ENCODE results near the gene PREX1. TPM values are rescaled to one million over a fixed set of nuclear protein-coding genes. Genes with fewer than 3 reads are reported as not detected.
"Not testable (repeated sequence)": the region's sequence is repeated elsewhere in the genome, so short reads cannot be mapped to it uniquely, and the experiment has no call there.

Gene PREX1
- total and polyA plus RNA-seq, 4 donors, result 20.4 to 49.0 (median 42.6) TPM

- Histone ChIP-seq H3K27me3 (ENCODE audit: control insufficient read depth in 1 of 2, insufficient read depth in 2 of 2, low read length in 1 of 2) (no peaks in the 10 kb centered on the region), H3K36me3 (ENCODE audit: control insufficient read depth in 1 of 2, insufficient read depth in 2 of 2, low read length in 1 of 2) (no peaks in the 10 kb centered on the region), H3K4me1 (ENCODE audit: control insufficient read depth in 1 of 2, insufficient read depth in 2 of 2, low read length in 2 of 2) (peaks cover 0 to 1% of the 10 kb centered on the region in 2 donors), H3K27ac (ENCODE audit: low read depth in 1 of 2, low read length in 2 of 2) (no peak overlapping the region), H3K4me3 (ENCODE audit: low read length in 2 of 2) (no peak overlapping the region), H3K9me3 (ENCODE audit: control insufficient read depth, low read length) (no peaks in the 10 kb centered on the region)
- 95 to 97% methylated on average over 3 of the region's 3 CpGs for WGBS, 2 donors
- DNase-seq (no peak), ATAC-seq (ENCODE audit: low FRiP score) (no peak)
- intact Hi-C loops (cut with DNase I), result no loop called here
These were observed 3.1 kb upstream of the PREX1 start for GRCh38 chr20:48830826-48831318.

- Histone ChIP-seq H3K27me3 (ENCODE audit: control insufficient read depth in 1 of 2, insufficient read depth in 2 of 2, low read length in 1 of 2) (no peaks in the 10 kb centered on the region), H3K4me1 (ENCODE audit: control insufficient read depth in 1 of 2, insufficient read depth in 2 of 2, low read length in 2 of 2) (peaks cover 0 to 4% of the 10 kb centered on the region in 2 donors), H3K36me3 (ENCODE audit: control insufficient read depth in 1 of 2, insufficient read depth in 2 of 2, low read length in 1 of 2) (no peaks in the 10 kb centered on the region), H3K9me3 (ENCODE audit: control insufficient read depth, low read length) (no peaks in the 10 kb centered on the region), H3K27ac (ENCODE audit: low read depth in 1 of 2, low read length in 2 of 2) (no peak overlapping the region), H3K4me3 (ENCODE audit: low read length in 2 of 2) (no peak overlapping the region)
- intact Hi-C loops (cut with DNase I), result loop anchor here (5.0 kb wide), 3 partner anchors 108 to 173 kb away; no protein-coding TSS in a partner anchor
- 89 to 98% methylated on average over 4 of the region's 4 CpGs for WGBS, 2 donors
- ATAC-seq (ENCODE audit: low FRiP score), result no peak
- DNase-seq, result no peak
These were observed 2.1 kb upstream of the PREX1 start for GRCh38 chr20:48829940-48830339.

- no peaks in the 10 kb centered on the region for H3K27me3 ChIP-seq (ENCODE audit: control insufficient read depth in 1 of 2, insufficient read depth in 2 of 2, low read length in 1 of 2)
- WGBS, 2 donors, result 89 to 93% methylated on average over 11 of the region's 11 CpGs
- intact Hi-C loops (cut with DNase I), result loop anchor here (5.0 kb wide), 3 partner anchors 107 to 172 kb away; no protein-coding TSS in a partner anchor
- no peak overlapping the region for H3K27ac ChIP-seq (ENCODE audit: low read depth in 1 of 2, low read length in 2 of 2)
- ATAC-seq (ENCODE audit: low FRiP score), result no peak
- peaks cover 4% of the 10 kb centered on the region in 2 donors for H3K4me1 ChIP-seq (ENCODE audit: control insufficient read depth in 1 of 2, insufficient read depth in 2 of 2, low read length in 2 of 2)
- peak overlapping the region in 1 of 2 donors; percentile 94 for H3K4me3 ChIP-seq (ENCODE audit: low read length in 2 of 2)
- no peaks in the 10 kb centered on the region for H3K36me3 ChIP-seq (ENCODE audit: control insufficient read depth in 1 of 2, insufficient read depth in 2 of 2, low read length in 1 of 2)
- DNase-seq, result no peak
- H3K9me3 ChIP-seq (ENCODE audit: control insufficient read depth, low read length), result no peaks in the 10 kb centered on the region
These were observed 1.1 kb upstream of the PREX1 start for GRCh38 chr20:48828734-48829460.

- intact Hi-C loops (cut with DNase I), result loop anchor here (2.0 to 5.0 kb wide), 4 partner anchors 105 to 170 kb away; no protein-coding TSS in a partner anchor
- peak; percentile 63 to 88 for DNase-seq
These were observed 672 bp downstream of the PREX1 start for GRCh38 chr20:48826883-48827771.

GRCh38 chr20:48826480-48826879 is 1.3 kb downstream of the PREX1 start:
- not testable (repeated sequence) for H3K36me3 ChIP-seq (ENCODE audit: control insufficient read depth in 1 of 2, insufficient read depth in 2 of 2, low read length in 1 of 2); H3K27me3 ChIP-seq (ENCODE audit: control insufficient read depth in 1 of 2, insufficient read depth in 2 of 2, low read length in 1 of 2); DNase-seq; H3K27ac ChIP-seq (ENCODE audit: low read depth in 1 of 2, low read length in 2 of 2); H3K9me3 ChIP-seq (ENCODE audit: control insufficient read depth, low read length); ATAC-seq (ENCODE audit: low FRiP score); H3K4me1 ChIP-seq (ENCODE audit: control insufficient read depth in 1 of 2, insufficient read depth in 2 of 2, low read length in 2 of 2)
- peak overlapping the region; percentile 94 to 97 for H3K4me3 ChIP-seq (ENCODE audit: low read length in 2 of 2)
- WGBS, 2 donors, result 23 to 37% methylated on average over 17 of the region's 17 CpGs
- intact Hi-C loops (cut with DNase I), result loop anchor here (2.0 to 5.0 kb wide), 4 partner anchors 104 to 169 kb away; no protein-coding TSS in a partner anchor

More at GRCh38 chr20:48826883-48827771, 672 bp downstream of the PREX1 start:
- no peaks in the 10 kb centered on the region for H3K9me3 ChIP-seq (ENCODE audit: control insufficient read depth, low read length)
- peak overlapping the region in 1 of 2 donors; percentile 82 for H3K27ac ChIP-seq (ENCODE audit: low read depth in 1 of 2, low read length in 2 of 2)
- no peaks in the 10 kb centered on the region for H3K36me3 ChIP-seq (ENCODE audit: control insufficient read depth in 1 of 2, insufficient read depth in 2 of 2, low read length in 1 of 2)
- 2% methylated on average over 52 to 72 of the region's 72 CpGs for WGBS, 2 donors
- H3K4me3 ChIP-seq (ENCODE audit: low read length in 2 of 2), result peak overlapping the region; percentile 94 to 97
- peaks cover 4% of the 10 kb centered on the region in 2 donors for H3K4me1 ChIP-seq (ENCODE audit: control insufficient read depth in 1 of 2, insufficient read depth in 2 of 2, low read length in 2 of 2)
- peak; percentile 27 for ATAC-seq (ENCODE audit: low FRiP score)
- no peaks in the 10 kb centered on the region for H3K27me3 ChIP-seq (ENCODE audit: control insufficient read depth in 1 of 2, insufficient read depth in 2 of 2, low read length in 1 of 2)

GRCh38 chr20:48826069-48826468 is 1.7 kb downstream of the PREX1 start:
- peaks cover 4% of the 10 kb centered on the region in 2 donors for H3K4me1 ChIP-seq (ENCODE audit: control insufficient read depth in 1 of 2, insufficient read depth in 2 of 2, low read length in 2 of 2)
- intact Hi-C loops (cut with DNase I), result loop anchor here (2.0 to 5.0 kb wide), 4 partner anchors 104 to 169 kb away; no protein-coding TSS in a partner anchor
- H3K27ac ChIP-seq (ENCODE audit: low read depth in 1 of 2, low read length in 2 of 2), result no peak overlapping the region
- no peak for ATAC-seq (ENCODE audit: low FRiP score)
- no peaks in the 10 kb centered on the region for H3K27me3 ChIP-seq (ENCODE audit: control insufficient read depth in 1 of 2, insufficient read depth in 2 of 2, low read length in 1 of 2)
- H3K36me3 ChIP-seq (ENCODE audit: control insufficient read depth in 1 of 2, insufficient read depth in 2 of 2, low read length in 1 of 2), result no peaks in the 10 kb centered on the region
- peak overlapping the region; percentile 3 to 94 for H3K4me3 ChIP-seq (ENCODE audit: low read length in 2 of 2)
- 9 to 21% methylated on average over 2 of the region's 2 CpGs for WGBS, 2 donors
- DNase-seq, result no peak
- no peaks in the 10 kb centered on the region for H3K9me3 ChIP-seq (ENCODE audit: control insufficient read depth, low read length)

GRCh38 chr20:48825566-48825920 is 2.3 kb downstream of the PREX1 start:
- H3K36me3 ChIP-seq (ENCODE audit: control insufficient read depth in 1 of 2, insufficient read depth in 2 of 2, low read length in 1 of 2), result no peaks in the 10 kb centered on the region
- DNase-seq (no peak), ATAC-seq (ENCODE audit: low FRiP score) (no peak)
- WGBS, 2 donors, result 19 to 27% methylated on average over 4 of the region's 4 CpGs
- peak overlapping the region in 1 of 2 donors; percentile 94 for H3K4me3 ChIP-seq (ENCODE audit: low read length in 2 of 2)
- H3K27me3 ChIP-seq (ENCODE audit: control insufficient read depth in 1 of 2, insufficient read depth in 2 of 2, low read length in 1 of 2), result no peaks in the 10 kb centered on the region
- H3K4me1 ChIP-seq (ENCODE audit: control insufficient read depth in 1 of 2, insufficient read depth in 2 of 2, low read length in 2 of 2), result peaks cover 4% of the 10 kb centered on the region in 2 donors
- H3K9me3 ChIP-seq (ENCODE audit: control insufficient read depth, low read length), result no peaks in the 10 kb centered on the region
- H3K27ac ChIP-seq (ENCODE audit: low read depth in 1 of 2, low read length in 2 of 2), result no peak overlapping the region
- intact Hi-C loops (cut with DNase I), result loop anchor here (5.0 kb wide), 3 partner anchors 103 to 168 kb away; no protein-coding TSS in a partner anchor

- DNase-seq (peak in 1 of 2 donors; percentile 14), ATAC-seq (ENCODE audit: low FRiP score) (no peak)
- Histone ChIP-seq H3K27me3 (ENCODE audit: control insufficient read depth in 1 of 2, insufficient read depth in 2 of 2, low read length in 1 of 2) (no peaks in the 10 kb centered on the region), H3K9me3 (ENCODE audit: control insufficient read depth, low read length) (no peaks in the 10 kb centered on the region), H3K4me1 (ENCODE audit: control insufficient read depth in 1 of 2, insufficient read depth in 2 of 2, low read length in 2 of 2) (peaks cover 4% of the 10 kb centered on the region in 2 donors), H3K36me3 (ENCODE audit: control insufficient read depth in 1 of 2, insufficient read depth in 2 of 2, low read length in 1 of 2) (no peaks in the 10 kb centered on the region), H3K27ac (ENCODE audit: low read depth in 1 of 2, low read length in 2 of 2) (peak overlapping the region in 1 of 2 donors; percentile 5), H3K4me3 (ENCODE audit: low read length in 2 of 2) (no peak overlapping the region)
- 30 to 32% methylated on average over 12 of the region's 12 CpGs for WGBS, 2 donors
- intact Hi-C loops (cut with DNase I), result loop anchor here (5.0 kb wide), 3 partner anchors 103 to 168 kb away; no protein-coding TSS in a partner anchor
These were observed 2.8 kb downstream of the PREX1 start for GRCh38 chr20:48824830-48825565.
